Neural cell (in vitro differentiated cells): Measurements from ENCODE around the gene PIK3C2G. TPM values are rescaled to one million over a fixed set of nuclear protein-coding genes. Genes with fewer than 3 reads are reported as not detected.

ENCODE experiments used
- H2AFZ ChIP-seq: fragments of 200-600, 300-800 bp; sonication (generic), shearing (Covaris generic); 2 replicates; pipeline ENCODE4 v1.6.0; 2014; ENCODE audit warnings: low read depth, mild to moderate bottlenecking, antibody characterized with exemption, low read length, moderate library complexity
- H3F3A ChIP-seq: fragments of 200-600 bp; shearing (Covaris generic); 2 replicates; pipeline ENCODE4 v1.6.1; 2016; ENCODE audit warnings: mild to moderate bottlenecking, moderate library complexity, mixed read lengths, antibody characterized with exemption, low read length; ENCODE audit not compliant: insufficient read depth, poor library complexity, severe bottlenecking
- H3K27ac ChIP-seq: fragments of 200-600, 300-800 bp; sonication (generic), shearing (Covaris generic); 2 replicates; pipeline ENCODE4 v1.5.1; 2014; ENCODE audit warnings: mild to moderate bottlenecking, low read length, moderate library complexity
- H3K27me3 ChIP-seq: fragments of 300-800, 200-600 bp; sonication (generic), shearing (Covaris generic); 2 replicates; pipeline ENCODE4 v1.6.0; 2014; ENCODE audit warnings: mild to moderate bottlenecking, low read depth, low read length, moderate library complexity; ENCODE audit not compliant: insufficient read depth
- H3K36me3 ChIP-seq: fragments of 300-800, 200-600 bp; sonication (generic), shearing (Covaris generic); 2 replicates; pipeline ENCODE4 v1.5.1; 2014; ENCODE audit warnings: mild to moderate bottlenecking, antibody characterized with exemption, low read length, moderate library complexity; ENCODE audit not compliant: insufficient read depth
- H3K4me2 ChIP-seq: fragments of 300-800, 200-600 bp; sonication (generic), shearing (Covaris generic); 2 replicates; pipeline ENCODE4 v1.6.0; 2014; ENCODE audit warnings: mild to moderate bottlenecking, low read length
- H3K4me3 ChIP-seq: fragments of 300-800, 200-600 bp; sonication (generic), shearing (Covaris generic); 2 replicates; pipeline ENCODE4 v1.5.1; 2014; ENCODE audit warnings: mild to moderate bottlenecking, low read length, moderate library complexity
- H3K79me2 ChIP-seq: fragments of 200-600 bp; shearing (Covaris generic); replicated peaks from 2 replicates; pipeline ENCODE4 v1.6.0; 2014; ENCODE audit warnings: mild to moderate bottlenecking, low read length, moderate library complexity; ENCODE audit not compliant: insufficient read depth
- H3K9ac ChIP-seq: fragments of 300-800, 200-600 bp; sonication (generic), shearing (Covaris generic); 2 replicates; pipeline ENCODE4 v1.6.1; 2016; ENCODE audit warnings: mild to moderate bottlenecking, low read length, mixed read lengths
- H3K9me2 ChIP-seq: fragments of 200-600 bp; shearing (Covaris generic); 2 replicates; pipeline ENCODE4 v1.6.1; 2016; ENCODE audit warnings: mild to moderate bottlenecking, low read length, mixed read lengths; ENCODE audit not compliant: insufficient read depth
- H3K9me3 ChIP-seq: fragments of 200-600, 300-800 bp; sonication (generic), shearing (Covaris generic); 2 replicates; pipeline ENCODE4 v1.6.1; 2016; ENCODE audit warnings: mild to moderate bottlenecking, mixed run types, low read length, moderate library complexity, mixed read lengths
- H4K20me1 ChIP-seq: fragments of 200-600 bp; shearing (Covaris generic); 2 replicates; pipeline ENCODE4 v1.6.1; 2016; ENCODE audit warnings: mild to moderate bottlenecking, mixed run types; ENCODE audit not compliant: insufficient read depth
- EP300 ChIP-seq: fragments of 450-650 bp; conservative IDR thresholded peaks from 2 replicates; pipeline ENCODE4 v1.6.1; 2014; ENCODE audit warnings: antibody characterized with exemption, mild to moderate bottlenecking, moderate library complexity; ENCODE audit not compliant: poor library complexity, severe bottlenecking
- EZH2 ChIP-seq: fragments of 200-600, 300-800 bp; shearing (Covaris generic), sonication (generic); IDR thresholded peaks from 2 replicates; pipeline ENCODE4 v1.6.1; 2014; ENCODE audit warnings: antibody characterized with exemption, low read length, borderline replicate concordance, mild to moderate bottlenecking; ENCODE audit not compliant: insufficient read depth, poor library complexity, severe bottlenecking
- MXI1 ChIP-seq: fragments of 450-650 bp; conservative IDR thresholded peaks from 2 replicates; pipeline ENCODE4 v1.6.1; 2014; ENCODE audit warnings: antibody characterized with exemption, mild to moderate bottlenecking; ENCODE audit not compliant: poor library complexity, severe bottlenecking
- POLR2AphosphoS5 ChIP-seq: IDR thresholded peaks from 2 replicates; pipeline ENCODE4 v1.6.1; 2012
- RAD21 ChIP-seq: fragments of 450-650 bp; conservative IDR thresholded peaks from 2 replicates; pipeline ENCODE4 v1.6.1; 2014; ENCODE audit warnings: antibody characterized with exemption, mild to moderate bottlenecking, moderate library complexity
- SMC3 ChIP-seq: fragments of 450-650 bp; conservative IDR thresholded peaks from 2 replicates; pipeline ENCODE4 v1.6.1; 2014; ENCODE audit warnings: antibody characterized with exemption, mild to moderate bottlenecking, moderate library complexity; ENCODE audit not compliant: poor library complexity
- TAF1 ChIP-seq: IDR thresholded peaks from 2 replicates; pipeline ENCODE4 v1.6.1; 2012; ENCODE audit warnings: low read depth
- polyA plus RNA-seq: library from polyadenylated mRNA; depleted of rRNA; stranded (reverse); fragments of >200 nt; gene quantifications from 2 replicates; pipeline ENCODE4 v1.2.3, GENCODE V29; 2014
- TF ChIP-seq, protein P1 (sequence below): IDR thresholded peaks from 2 replicates; pipeline ENCODE4 v1.6.1; 2012; ENCODE audit warnings: borderline replicate concordance
- TF ChIP-seq, protein P2 (sequence below): fragments of 450-650 bp; IDR thresholded peaks from 2 replicates; pipeline ENCODE4 v1.5.1; 2014; ENCODE audit warnings: antibody characterized with exemption, mild to moderate bottlenecking, moderate library complexity; ENCODE audit not compliant: poor library complexity, severe bottlenecking

The PIK3C2G gene
- polyA plus RNA-seq, 1 donor from 2014 or later: not detected

- no peaks in the 10 kb centered on the region for H4K20me1 ChIP-seq
- H3K9ac ChIP-seq: no peak overlapping the region
- TF ChIP-seq EZH2: no peak
- TF ChIP-seq SMC3: no peak
- TF ChIP-seq, protein P1, sequence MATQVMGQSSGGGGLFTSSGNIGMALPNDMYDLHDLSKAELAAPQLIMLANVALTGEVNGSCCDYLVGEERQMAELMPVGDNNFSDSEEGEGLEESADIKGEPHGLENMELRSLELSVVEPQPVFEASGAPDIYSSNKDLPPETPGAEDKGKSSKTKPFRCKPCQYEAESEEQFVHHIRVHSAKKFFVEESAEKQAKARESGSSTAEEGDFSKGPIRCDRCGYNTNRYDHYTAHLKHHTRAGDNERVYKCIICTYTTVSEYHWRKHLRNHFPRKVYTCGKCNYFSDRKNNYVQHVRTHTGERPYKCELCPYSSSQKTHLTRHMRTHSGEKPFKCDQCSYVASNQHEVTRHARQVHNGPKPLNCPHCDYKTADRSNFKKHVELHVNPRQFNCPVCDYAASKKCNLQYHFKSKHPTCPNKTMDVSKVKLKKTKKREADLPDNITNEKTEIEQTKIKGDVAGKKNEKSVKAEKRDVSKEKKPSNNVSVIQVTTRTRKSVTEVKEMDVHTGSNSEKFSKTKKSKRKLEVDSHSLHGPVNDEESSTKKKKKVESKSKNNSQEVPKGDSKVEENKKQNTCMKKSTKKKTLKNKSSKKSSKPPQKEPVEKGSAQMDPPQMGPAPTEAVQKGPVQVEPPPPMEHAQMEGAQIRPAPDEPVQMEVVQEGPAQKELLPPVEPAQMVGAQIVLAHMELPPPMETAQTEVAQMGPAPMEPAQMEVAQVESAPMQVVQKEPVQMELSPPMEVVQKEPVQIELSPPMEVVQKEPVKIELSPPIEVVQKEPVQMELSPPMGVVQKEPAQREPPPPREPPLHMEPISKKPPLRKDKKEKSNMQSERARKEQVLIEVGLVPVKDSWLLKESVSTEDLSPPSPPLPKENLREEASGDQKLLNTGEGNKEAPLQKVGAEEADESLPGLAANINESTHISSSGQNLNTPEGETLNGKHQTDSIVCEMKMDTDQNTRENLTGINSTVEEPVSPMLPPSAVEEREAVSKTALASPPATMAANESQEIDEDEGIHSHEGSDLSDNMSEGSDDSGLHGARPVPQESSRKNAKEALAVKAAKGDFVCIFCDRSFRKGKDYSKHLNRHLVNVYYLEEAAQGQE: no peak
- no peak for TF ChIP-seq MXI1
- no peaks in the 10 kb centered on the region for H3K79me2 ChIP-seq
- no peaks in the 10 kb centered on the region for H3K9me2 ChIP-seq
- no peak overlapping the region for H3K4me2 ChIP-seq
- H3K4me3 ChIP-seq: no peak overlapping the region
- no peak overlapping the region for H2AFZ ChIP-seq
- H3K36me3 ChIP-seq: no peaks in the 10 kb centered on the region
- no peaks in the 10 kb centered on the region for H3F3A ChIP-seq
- H3K27me3 ChIP-seq: no peaks in the 10 kb centered on the region
- no peaks in the 10 kb centered on the region for H3K9me3 ChIP-seq
- no peak overlapping the region for H3K27ac ChIP-seq
Observed at GRCh38 chr12:18457362-18457761, 196.0 kb downstream of the PIK3C2G start.

DNA sequence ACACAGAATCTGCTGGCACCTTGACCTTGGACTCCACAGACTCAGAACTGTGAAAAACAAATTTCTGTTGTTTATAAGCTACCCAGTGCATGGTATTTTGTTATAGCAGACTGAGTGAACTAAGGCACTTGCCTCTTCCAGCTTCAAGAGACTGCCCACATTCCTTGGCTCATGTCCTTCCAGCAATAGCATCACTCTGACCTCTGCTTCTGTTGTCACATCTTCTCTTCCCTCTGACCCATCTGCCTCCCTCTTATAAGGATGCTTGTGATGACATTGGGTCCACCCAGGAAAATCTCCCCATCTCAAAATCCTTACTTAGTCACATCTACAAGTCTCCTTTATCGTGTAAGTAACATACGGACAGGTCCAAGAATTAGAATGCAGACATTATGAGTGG lies 200.4 kb downstream of the PIK3C2G start:
- H3K9me3 ChIP-seq: no peaks in the 10 kb centered on the region
- TF ChIP-seq POLR2AphosphoS5 (no peak), EP300 (no peak), RAD21 (no peak)
- H3K36me3 ChIP-seq: no peaks in the 10 kb centered on the region
- no peak overlapping the region for H3K4me2 ChIP-seq
- H2AFZ ChIP-seq: no peak overlapping the region
- H3K4me3 ChIP-seq: no peak overlapping the region
- no peaks in the 10 kb centered on the region for H3K27me3 ChIP-seq
- H3K9ac ChIP-seq: no peak overlapping the region
- no peaks in the 10 kb centered on the region for H3F3A ChIP-seq
- H3K79me2 ChIP-seq: no peaks in the 10 kb centered on the region
- no peaks in the 10 kb centered on the region for H3K9me2 ChIP-seq
- no peak overlapping the region for H3K27ac ChIP-seq
- no peaks in the 10 kb centered on the region for H4K20me1 ChIP-seq

DNA sequence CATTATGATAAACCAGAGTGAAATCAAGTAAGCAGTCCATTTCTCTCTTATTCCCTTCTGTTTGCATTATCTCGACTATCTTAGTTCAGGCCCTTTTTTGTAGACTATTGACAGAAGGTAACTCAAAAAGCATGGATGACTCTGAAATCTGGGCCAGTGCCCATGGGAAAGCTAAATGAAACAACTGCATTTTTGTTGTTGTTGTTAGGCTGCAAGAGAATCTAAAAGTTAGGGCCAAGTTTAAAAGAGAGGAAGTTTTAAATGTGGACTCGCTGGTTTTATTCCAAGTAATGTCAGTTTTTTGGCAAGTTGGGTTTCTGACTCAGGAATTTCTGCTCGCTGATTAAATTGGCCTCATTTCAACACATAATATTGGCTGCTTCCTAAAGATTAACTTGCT lies 201.1 kb downstream of the PIK3C2G start:
- Histone ChIP-seq H3K4me3 (no peak overlapping the region), H3K9ac (no peak overlapping the region), H3K27ac (no peak overlapping the region), H3K4me2 (no peak overlapping the region), H3K79me2 (no peaks in the 10 kb centered on the region), H3F3A (no peaks in the 10 kb centered on the region), H4K20me1 (no peaks in the 10 kb centered on the region), H2AFZ (no peak overlapping the region), H3K9me2 (no peaks in the 10 kb centered on the region), H3K9me3 (no peaks in the 10 kb centered on the region), H3K36me3 (no peaks in the 10 kb centered on the region), H3K27me3 (no peaks in the 10 kb centered on the region)
- TF ChIP-seq MXI1: no peak
- no peak for TF ChIP-seq RAD21
- TF ChIP-seq, protein P2, sequence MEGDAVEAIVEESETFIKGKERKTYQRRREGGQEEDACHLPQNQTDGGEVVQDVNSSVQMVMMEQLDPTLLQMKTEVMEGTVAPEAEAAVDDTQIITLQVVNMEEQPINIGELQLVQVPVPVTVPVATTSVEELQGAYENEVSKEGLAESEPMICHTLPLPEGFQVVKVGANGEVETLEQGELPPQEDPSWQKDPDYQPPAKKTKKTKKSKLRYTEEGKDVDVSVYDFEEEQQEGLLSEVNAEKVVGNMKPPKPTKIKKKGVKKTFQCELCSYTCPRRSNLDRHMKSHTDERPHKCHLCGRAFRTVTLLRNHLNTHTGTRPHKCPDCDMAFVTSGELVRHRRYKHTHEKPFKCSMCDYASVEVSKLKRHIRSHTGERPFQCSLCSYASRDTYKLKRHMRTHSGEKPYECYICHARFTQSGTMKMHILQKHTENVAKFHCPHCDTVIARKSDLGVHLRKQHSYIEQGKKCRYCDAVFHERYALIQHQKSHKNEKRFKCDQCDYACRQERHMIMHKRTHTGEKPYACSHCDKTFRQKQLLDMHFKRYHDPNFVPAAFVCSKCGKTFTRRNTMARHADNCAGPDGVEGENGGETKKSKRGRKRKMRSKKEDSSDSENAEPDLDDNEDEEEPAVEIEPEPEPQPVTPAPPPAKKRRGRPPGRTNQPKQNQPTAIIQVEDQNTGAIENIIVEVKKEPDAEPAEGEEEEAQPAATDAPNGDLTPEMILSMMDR: no peak
- no peak for TF ChIP-seq POLR2AphosphoS5
- TF ChIP-seq EZH2: no peak
- TF ChIP-seq TAF1: no peak
- TF ChIP-seq, protein P1: no peak
- no peak for TF ChIP-seq SMC3
- TF ChIP-seq EP300: no peak
